NT2/D1 (cell line): Measurements from ENCODE around the gene TOMM40.

Experiments
- YY1 ChIP-seq: IDR thresholded peaks from 2 replicates; pipeline ENCODE4 v1.6.1; 2011; ENCODE audit not compliant: insufficient read length, insufficient read depth
- ZNF274 ChIP-seq: IDR thresholded peaks from 2 replicates; pipeline ENCODE4 v1.6.1; 2011; ENCODE audit warnings: mild to moderate bottlenecking, low read depth, low read length

- TF ChIP-seq YY1 (no peak), ZNF274 (no peak)
Measured at GRCh38 chr19:44883922-44884321, 7.1 kb upstream of the TOMM40 start.
